Calu3 (cell line): ENCODE data around the gene UBE2Z. TPM values are rescaled to one million over a fixed set of nuclear protein-coding genes. Genes with fewer than 3 reads are reported as not detected.

Experiments used
- BruUV-seq: library from RNA; stranded (reverse); fragments of 400-500 nt; replicated peaks from 2 replicates; lab custom pipeline; 2021; lab: Mats Ljungman, UMichigan
- CTCF ChIA-PET: fragments of 300-600 bp; sonication (Branson Sonifier 250); formaldehyde crosslinking; loops from one replicate; lab custom pipeline; 2022; ENCODE audit warnings: antibody characterized with exemption; lab: Charles Lee
- DNase-seq: peaks from one replicate; pipeline ENCODE4 v3.0.0; 2022
- H3K27ac Mint-ChIP-seq: one replicate; pipeline ENCODE4 v1.8.0; 2022; ENCODE audit warnings: mixed read lengths; ENCODE audit not compliant: unreplicated experiment
- H3K27me3 Mint-ChIP-seq: one replicate; pipeline ENCODE4 v1.8.0; 2022; ENCODE audit warnings: mixed read lengths; ENCODE audit not compliant: unreplicated experiment
- H3K36me3 Mint-ChIP-seq: one replicate; pipeline ENCODE4 v1.8.0; 2022; ENCODE audit warnings: mild to moderate bottlenecking, moderate library complexity, mixed read lengths; ENCODE audit not compliant: insufficient read depth, unreplicated experiment
- H3K4me1 Mint-ChIP-seq: one replicate; pipeline ENCODE4 v1.8.0; 2022; ENCODE audit warnings: mild to moderate bottlenecking, low read depth, mixed read lengths; ENCODE audit not compliant: unreplicated experiment
- H3K4me3 Mint-ChIP-seq: one replicate; pipeline ENCODE4 v1.8.0; 2022; ENCODE audit warnings: mild to moderate bottlenecking, low read depth, moderate library complexity, mixed read lengths; ENCODE audit not compliant: unreplicated experiment
- H3K9me3 Mint-ChIP-seq: one replicate; pipeline ENCODE4 v1.8.0; 2022; ENCODE audit warnings: low read depth, mixed read lengths; ENCODE audit not compliant: unreplicated experiment
- CTCF ChIP-seq: fragments of 200-600 bp; IDR thresholded peaks from one replicate; pipeline ENCODE4 v1.8.0; 2022; ENCODE audit warnings: antibody characterized with exemption; ENCODE audit not compliant: unreplicated experiment
- intact Hi-C: fragments of 100-400 bp; cut with micrococcal nuclease; formaldehyde crosslinking; loops from one replicate; pipeline ENCODE4 v1.10.0; 2022; ENCODE audit not compliant: unreplicated experiment
- total RNA-seq: library from RNA; stranded (reverse); gene quantifications from 2 replicates; pipeline ENCODE4 v1.2.3, GENCODE V29; 2022

The UBE2Z gene
- total RNA-seq, 1 experiment from 2014 or later = 179 TPM

- intact Hi-C loops = no loop called here
These were observed 2.2 kb downstream of the UBE2Z start for GRCh38 chr17:48910370-48910769.

GRCh38 chr17:48912476-48912875 lies 4.3 kb downstream of the UBE2Z start:
- peak overlapping the region; percentile 72 for H3K27ac Mint-ChIP-seq
- peak overlapping the region; percentile 88 for H3K4me3 Mint-ChIP-seq

More at GRCh38 chr17:48910370-48910769, 2.2 kb downstream of the UBE2Z start:
- no peak for TF ChIP-seq CTCF
- Mint-ChIP-seq H3K4me1 (peaks cover 57% of the 10 kb centered on the region), H3K27ac (peak overlapping the region; percentile 94), H3K9me3 (no peaks in the 10 kb centered on the region), H3K36me3 (peaks cover 86% of the 10 kb centered on the region), H3K27me3 (no peaks in the 10 kb centered on the region), H3K4me3 (peak overlapping the region; percentile 88)
- DNase-seq = peak; percentile 50
- CTCF ChIA-PET = interaction anchor here (1.0 kb wide), 1 partner anchor 309 kb away, joined by 3 read pairs; no protein-coding TSS in a partner anchor
- no TSS peak for BruUV-seq

GRCh38 chr17:48915459-48916282 lies 7.5 kb downstream of the UBE2Z start:
- Mint-ChIP-seq H3K27me3 (no peaks in the 10 kb centered on the region), H3K4me3 (peak overlapping the region; percentile 47), H3K27ac (peak overlapping the region; percentile 91), H3K36me3 (peaks cover 95% of the 10 kb centered on the region), H3K9me3 (no peaks in the 10 kb centered on the region), H3K4me1 (peaks cover 54% of the 10 kb centered on the region)
- TF ChIP-seq CTCF = no peak
- no TSS peak for BruUV-seq
- intact Hi-C loops = no loop called here
- CTCF ChIA-PET = interaction anchor here (0.6 to 1.1 kb wide), 7 partner anchors 14 to 353 kb away, joined by 3 to 6 read pairs (median 3); partner anchors contain the start of gene ATP5MC1
- DNase-seq = peak; percentile 63

More at GRCh38 chr17:48912476-48912875, 4.3 kb downstream of the UBE2Z start:
- H3K36me3 Mint-ChIP-seq = peaks cover 98% of the 10 kb centered on the region
- H3K27me3 Mint-ChIP-seq = no peaks in the 10 kb centered on the region
- intact Hi-C loops = no loop called here
- CTCF ChIA-PET = no interaction called here
- DNase-seq = no peak
- no peak for TF ChIP-seq CTCF
- no peaks in the 10 kb centered on the region for H3K9me3 Mint-ChIP-seq
- no TSS peak for BruUV-seq
- H3K4me1 Mint-ChIP-seq = peaks cover 68% of the 10 kb centered on the region

GRCh38 chr17:48925251-48925990 lies 17.2 kb downstream of the UBE2Z start:
- H3K4me1 Mint-ChIP-seq = peaks cover 8% of the 10 kb centered on the region
- no peak overlapping the region for H3K4me3 Mint-ChIP-seq
- intact Hi-C loops = no loop called here
- no peaks in the 10 kb centered on the region for H3K9me3 Mint-ChIP-seq
- no peak for TF ChIP-seq CTCF
- CTCF ChIA-PET = no interaction called here
- H3K27ac Mint-ChIP-seq = peak overlapping the region; percentile 13
- peaks cover 88% of the 10 kb centered on the region for H3K36me3 Mint-ChIP-seq
- DNase-seq = no peak
- no peaks in the 10 kb centered on the region for H3K27me3 Mint-ChIP-seq
- BruUV-seq = no TSS peak
